Measurements from ENCODE around the gene LINGO1.

LINGO1 gene

GRCh38 chr15:77619883-77620282 is 12.8 kb downstream of the LINGO1 start:
- Histone ChIP-seq H3K36me3 (ENCODE audit: control insufficient read depth, insufficient read depth, low read length) (no peaks in the 10 kb centered on the region), H3K4me3 (ENCODE audit: insufficient read depth, low read depth, low read length, poor library complexity, severe bottlenecking) (no peak overlapping the region), H3K9me3 (ENCODE audit: control insufficient read depth, low read length) (no peaks in the 10 kb centered on the region), H3K4me1 (ENCODE audit: control insufficient read depth, insufficient read depth, low read length, poor library complexity, severe bottlenecking) (no peaks in the 10 kb centered on the region), H3K27me3 (replicated peaks; ENCODE audit: control insufficient read depth, insufficient read depth, low read length, poor library complexity, severe bottlenecking) (no peaks in the 10 kb centered on the region), H3K27ac (ENCODE audit: insufficient read depth, low read length, poor library complexity, severe bottlenecking) (no peak overlapping the region)
- no peak for DNase-seq

- H3K9me3 ChIP-seq (ENCODE audit: control insufficient read depth, low read length), result no peaks in the 10 kb centered on the region
- H3K36me3 ChIP-seq (ENCODE audit: control insufficient read depth, insufficient read depth, low read length), result no peaks in the 10 kb centered on the region
- H3K4me1 ChIP-seq (ENCODE audit: control insufficient read depth, insufficient read depth, low read length, poor library complexity, severe bottlenecking), result no peaks in the 10 kb centered on the region
- no peak overlapping the region for H3K4me3 ChIP-seq (ENCODE audit: insufficient read depth, low read depth, low read length, poor library complexity, severe bottlenecking)
- no peak for DNase-seq
- no peak overlapping the region for H3K27ac ChIP-seq (ENCODE audit: insufficient read depth, low read length, poor library complexity, severe bottlenecking)
- H3K27me3 ChIP-seq (replicated peaks; ENCODE audit: control insufficient read depth, insufficient read depth, low read length, poor library complexity, severe bottlenecking), result no peaks in the 10 kb centered on the region
Measured at GRCh38 chr15:77617476-77618230, 15.1 kb downstream of the LINGO1 start.

- no peaks in the 10 kb centered on the region for H3K36me3 ChIP-seq (ENCODE audit: control insufficient read depth, insufficient read depth, low read length)
- H3K27ac ChIP-seq (ENCODE audit: insufficient read depth, low read length, poor library complexity, severe bottlenecking), result no peak overlapping the region
- H3K4me3 ChIP-seq (ENCODE audit: insufficient read depth, low read depth, low read length, poor library complexity, severe bottlenecking), result no peak overlapping the region
- H3K9me3 ChIP-seq (ENCODE audit: control insufficient read depth, low read length), result no peaks in the 10 kb centered on the region
- DNase-seq, result no peak
- no peaks in the 10 kb centered on the region for H3K4me1 ChIP-seq (ENCODE audit: control insufficient read depth, insufficient read depth, low read length, poor library complexity, severe bottlenecking)
- no peaks in the 10 kb centered on the region for H3K27me3 ChIP-seq (replicated peaks; ENCODE audit: control insufficient read depth, insufficient read depth, low read length, poor library complexity, severe bottlenecking)
Measured at GRCh38 chr15:77616072-77616471, 16.6 kb downstream of the LINGO1 start.

GRCh38 chr15:77615472-77615871 is 17.2 kb downstream of the LINGO1 start:
- Histone ChIP-seq H3K4me1 (ENCODE audit: control insufficient read depth, insufficient read depth, low read length, poor library complexity, severe bottlenecking) (no peaks in the 10 kb centered on the region), H3K9me3 (ENCODE audit: control insufficient read depth, low read length) (no peaks in the 10 kb centered on the region), H3K36me3 (ENCODE audit: control insufficient read depth, insufficient read depth, low read length) (no peaks in the 10 kb centered on the region), H3K4me3 (ENCODE audit: insufficient read depth, low read depth, low read length, poor library complexity, severe bottlenecking) (no peak overlapping the region), H3K27me3 (replicated peaks; ENCODE audit: control insufficient read depth, insufficient read depth, low read length, poor library complexity, severe bottlenecking) (no peaks in the 10 kb centered on the region), H3K27ac (ENCODE audit: insufficient read depth, low read length, poor library complexity, severe bottlenecking) (no peak overlapping the region)
- DNase-seq, result no peak

GRCh38 chr15:77614251-77614806 is 18.4 kb downstream of the LINGO1 start:
- H3K27me3 ChIP-seq (replicated peaks; ENCODE audit: control insufficient read depth, insufficient read depth, low read length, poor library complexity, severe bottlenecking), result no peaks in the 10 kb centered on the region

GRCh38 chr15:77613814-77614213 is 18.9 kb downstream of the LINGO1 start:
- no peak for DNase-seq
- no peaks in the 10 kb centered on the region for H3K36me3 ChIP-seq (ENCODE audit: control insufficient read depth, insufficient read depth, low read length)
- no peaks in the 10 kb centered on the region for H3K27me3 ChIP-seq (replicated peaks; ENCODE audit: control insufficient read depth, insufficient read depth, low read length, poor library complexity, severe bottlenecking)
- H3K4me1 ChIP-seq (ENCODE audit: control insufficient read depth, insufficient read depth, low read length, poor library complexity, severe bottlenecking), result no peaks in the 10 kb centered on the region
- no peak overlapping the region for H3K27ac ChIP-seq (ENCODE audit: insufficient read depth, low read length, poor library complexity, severe bottlenecking)
- H3K4me3 ChIP-seq (ENCODE audit: insufficient read depth, low read depth, low read length, poor library complexity, severe bottlenecking), result no peak overlapping the region
- H3K9me3 ChIP-seq (ENCODE audit: control insufficient read depth, low read length), result no peaks in the 10 kb centered on the region

More at GRCh38 chr15:77614251-77614806, 18.4 kb downstream of the LINGO1 start:
- Histone ChIP-seq H3K4me3 (ENCODE audit: insufficient read depth, low read depth, low read length, poor library complexity, severe bottlenecking) (no peak overlapping the region), H3K27ac (ENCODE audit: insufficient read depth, low read length, poor library complexity, severe bottlenecking) (no peak overlapping the region), H3K4me1 (ENCODE audit: control insufficient read depth, insufficient read depth, low read length, poor library complexity, severe bottlenecking) (no peaks in the 10 kb centered on the region), H3K9me3 (ENCODE audit: control insufficient read depth, low read length) (no peaks in the 10 kb centered on the region), H3K36me3 (ENCODE audit: control insufficient read depth, insufficient read depth, low read length) (no peaks in the 10 kb centered on the region)
- no peak for DNase-seq

GRCh38 chr15:77612958-77613601 is 19.6 kb downstream of the LINGO1 start:
- no peaks in the 10 kb centered on the region for H3K4me1 ChIP-seq (ENCODE audit: control insufficient read depth, insufficient read depth, low read length, poor library complexity, severe bottlenecking)
- H3K9me3 ChIP-seq (ENCODE audit: control insufficient read depth, low read length), result no peaks in the 10 kb centered on the region
- H3K27me3 ChIP-seq (replicated peaks; ENCODE audit: control insufficient read depth, insufficient read depth, low read length, poor library complexity, severe bottlenecking), result no peaks in the 10 kb centered on the region

GRCh38 chr15:77611767-77612166 is 20.9 kb downstream of the LINGO1 start:
- no peaks in the 10 kb centered on the region for H3K4me1 ChIP-seq (ENCODE audit: control insufficient read depth, insufficient read depth, low read length, poor library complexity, severe bottlenecking)
- no peak for DNase-seq
- H3K4me3 ChIP-seq (ENCODE audit: insufficient read depth, low read depth, low read length, poor library complexity, severe bottlenecking), result no peak overlapping the region
- no peaks in the 10 kb centered on the region for H3K9me3 ChIP-seq (ENCODE audit: control insufficient read depth, low read length)
- no peaks in the 10 kb centered on the region for H3K36me3 ChIP-seq (ENCODE audit: control insufficient read depth, insufficient read depth, low read length)
- H3K27me3 ChIP-seq (replicated peaks; ENCODE audit: control insufficient read depth, insufficient read depth, low read length, poor library complexity, severe bottlenecking), result no peaks in the 10 kb centered on the region
- H3K27ac ChIP-seq (ENCODE audit: insufficient read depth, low read length, poor library complexity, severe bottlenecking), result no peak overlapping the region

More at GRCh38 chr15:77612958-77613601, 19.6 kb downstream of the LINGO1 start:
- Histone ChIP-seq H3K4me3 (ENCODE audit: insufficient read depth, low read depth, low read length, poor library complexity, severe bottlenecking) (no peak overlapping the region), H3K36me3 (ENCODE audit: control insufficient read depth, insufficient read depth, low read length) (no peaks in the 10 kb centered on the region), H3K27ac (ENCODE audit: insufficient read depth, low read length, poor library complexity, severe bottlenecking) (no peak overlapping the region)
- DNase-seq, result no peak

- H3K27ac ChIP-seq (ENCODE audit: insufficient read depth, low read length, poor library complexity, severe bottlenecking), result no peak overlapping the region
- no peaks in the 10 kb centered on the region for H3K4me1 ChIP-seq (ENCODE audit: control insufficient read depth, insufficient read depth, low read length, poor library complexity, severe bottlenecking)
- no peaks in the 10 kb centered on the region for H3K36me3 ChIP-seq (ENCODE audit: control insufficient read depth, insufficient read depth, low read length)
- H3K9me3 ChIP-seq (ENCODE audit: control insufficient read depth, low read length), result no peaks in the 10 kb centered on the region
- no peak overlapping the region for H3K4me3 ChIP-seq (ENCODE audit: insufficient read depth, low read depth, low read length, poor library complexity, severe bottlenecking)
- no peak for DNase-seq
- H3K27me3 ChIP-seq (replicated peaks; ENCODE audit: control insufficient read depth, insufficient read depth, low read length, poor library complexity, severe bottlenecking), result no peaks in the 10 kb centered on the region
Measured at GRCh38 chr15:77610731-77611130, 22.0 kb downstream of the LINGO1 start.

- no peak overlapping the region for H3K27ac ChIP-seq (ENCODE audit: insufficient read depth, low read length, poor library complexity, severe bottlenecking)
- H3K36me3 ChIP-seq (ENCODE audit: control insufficient read depth, insufficient read depth, low read length), result no peaks in the 10 kb centered on the region
- no peaks in the 10 kb centered on the region for H3K4me1 ChIP-seq (ENCODE audit: control insufficient read depth, insufficient read depth, low read length, poor library complexity, severe bottlenecking)
- no peaks in the 10 kb centered on the region for H3K27me3 ChIP-seq (replicated peaks; ENCODE audit: control insufficient read depth, insufficient read depth, low read length, poor library complexity, severe bottlenecking)
- H3K4me3 ChIP-seq (ENCODE audit: insufficient read depth, low read depth, low read length, poor library complexity, severe bottlenecking), result no peak overlapping the region
- no peak for DNase-seq
- H3K9me3 ChIP-seq (ENCODE audit: control insufficient read depth, low read length), result no peaks in the 10 kb centered on the region
Measured at GRCh38 chr15:77609558-77609957, 23.2 kb downstream of the LINGO1 start.

Data from effector memory CD4-positive, alpha-beta T cell (primary cell).